Stimulated activated naive CD4-positive, alpha-beta T cell (primary cell): ENCODE data around the gene XIST.
"Not testable (repeated sequence)": the region's sequence is repeated elsewhere in the genome, so short reads cannot be mapped to it uniquely, and the experiment has no call there.

Experiments used
- DNase-seq, 6 experiments: peaks; one replicate each; lab custom pipeline; 2025; lab: John Stamatoyannopoulos, UW

Gene XIST

DNA sequence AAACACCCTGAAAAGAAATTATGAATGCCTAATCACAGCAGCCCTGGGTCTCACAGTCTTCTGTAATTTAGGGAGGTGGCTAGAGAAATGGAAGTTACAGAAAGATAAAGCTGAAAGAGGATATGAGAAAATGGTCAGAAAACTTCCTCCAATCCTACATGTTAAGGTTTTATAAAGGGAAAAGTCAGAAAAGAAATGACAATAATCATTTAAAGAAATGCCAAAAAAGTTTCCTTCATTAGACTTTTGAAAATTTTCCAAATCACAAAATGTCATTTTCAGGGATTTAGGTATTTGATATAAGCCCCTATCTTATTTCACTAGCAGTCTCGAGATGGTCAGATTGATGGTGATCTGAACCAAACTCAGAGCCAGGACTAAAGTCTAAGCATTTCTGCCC is 13.4 kb downstream of the XIST start:
- no peak for DNase-seq

DNA sequence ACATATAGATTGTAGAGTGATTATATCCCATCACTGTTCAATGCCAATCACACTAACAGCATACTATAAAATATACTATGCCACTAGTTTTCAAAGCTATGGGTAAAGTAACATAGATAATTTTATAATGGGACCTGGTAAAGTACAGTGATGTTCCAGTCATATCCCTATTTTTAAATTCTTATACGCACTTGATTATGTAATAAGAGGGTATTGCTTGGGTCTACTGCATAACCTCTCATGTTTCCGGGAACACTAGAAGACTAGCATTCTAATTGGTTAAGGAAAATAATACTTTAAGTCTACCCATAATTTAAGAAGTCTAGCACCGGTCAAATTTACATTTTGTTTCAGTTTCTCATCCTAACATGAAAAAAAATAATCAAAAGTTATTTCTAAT is 14.4 kb downstream of the XIST start:
- DNase-seq = no peak

DNA sequence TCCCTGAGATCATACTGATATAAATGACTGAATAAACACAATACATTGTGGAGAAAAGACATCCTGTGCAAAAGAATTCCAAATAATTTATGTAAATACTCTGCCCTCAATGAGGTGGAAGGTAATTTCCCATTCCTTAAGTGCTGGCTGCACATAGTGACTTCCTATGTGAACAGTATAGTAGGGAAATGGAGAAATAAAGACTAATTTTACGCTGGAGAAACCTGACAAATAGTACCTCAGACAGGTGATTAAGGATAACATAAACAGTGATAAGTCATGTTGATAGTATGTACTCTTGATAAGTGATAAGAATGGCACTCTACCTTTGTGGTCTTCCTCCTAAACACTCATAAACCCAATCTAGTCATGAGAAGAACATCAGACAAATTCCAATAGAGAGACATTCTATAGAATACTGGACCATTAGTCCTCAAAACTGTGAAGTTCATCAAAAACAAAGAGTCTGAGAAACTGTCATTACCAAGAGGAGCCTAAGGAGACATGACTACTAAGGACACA is 15.5 kb downstream of the XIST start:
- no peak for DNase-seq

DNA sequence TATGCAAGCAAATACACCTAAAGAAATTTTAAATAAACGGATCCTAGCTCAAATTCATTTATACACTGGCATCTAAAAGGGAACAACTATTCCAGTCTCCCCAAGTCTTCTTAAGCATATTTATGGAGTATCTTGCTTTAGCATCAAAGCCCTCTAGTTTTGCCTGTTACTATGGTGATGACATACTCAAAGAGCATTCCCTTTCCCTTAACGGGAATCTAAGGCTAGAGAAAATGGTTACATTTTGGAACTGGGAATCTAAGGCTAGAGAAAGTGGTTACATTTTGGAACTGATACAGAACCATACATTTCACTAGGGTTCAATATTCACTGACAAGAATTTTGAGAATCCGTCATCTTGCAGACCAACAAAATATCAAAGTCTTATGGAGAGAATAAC is 18.3 kb downstream of the XIST start:
- DNase-seq = no peak

- no peak for DNase-seq
These were observed 20.2 kb downstream of the XIST start for GRCh38 chrX:73832319-73832718.

DNA sequence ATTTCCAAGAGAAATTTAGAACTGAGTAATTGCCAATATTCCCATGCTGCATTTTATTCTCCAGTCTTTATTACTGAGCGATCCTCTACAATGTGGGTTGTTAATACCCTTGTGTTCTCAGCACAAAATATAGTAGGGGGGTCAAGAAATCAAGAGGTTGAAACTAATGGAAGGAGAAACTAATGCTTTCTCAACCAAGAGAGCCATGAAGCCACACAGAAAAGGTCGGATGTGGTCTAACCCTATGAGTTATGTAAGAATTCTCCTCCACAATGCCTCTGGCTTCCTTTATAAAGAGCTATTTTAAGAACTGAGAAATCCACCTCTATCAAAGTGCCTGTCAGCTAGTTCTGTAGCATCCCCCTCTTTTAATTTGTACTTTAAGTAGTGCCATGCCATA is 21.0 kb downstream of the XIST start:
- DNase-seq = no peak

- DNase-seq = no peak
These were observed 21.8 kb downstream of the XIST start for GRCh38 chrX:73830489-73831414.

GRCh38 chrX:73829890-73830466 is 22.5 kb downstream of the XIST start:
- DNase-seq = no peak

DNA sequence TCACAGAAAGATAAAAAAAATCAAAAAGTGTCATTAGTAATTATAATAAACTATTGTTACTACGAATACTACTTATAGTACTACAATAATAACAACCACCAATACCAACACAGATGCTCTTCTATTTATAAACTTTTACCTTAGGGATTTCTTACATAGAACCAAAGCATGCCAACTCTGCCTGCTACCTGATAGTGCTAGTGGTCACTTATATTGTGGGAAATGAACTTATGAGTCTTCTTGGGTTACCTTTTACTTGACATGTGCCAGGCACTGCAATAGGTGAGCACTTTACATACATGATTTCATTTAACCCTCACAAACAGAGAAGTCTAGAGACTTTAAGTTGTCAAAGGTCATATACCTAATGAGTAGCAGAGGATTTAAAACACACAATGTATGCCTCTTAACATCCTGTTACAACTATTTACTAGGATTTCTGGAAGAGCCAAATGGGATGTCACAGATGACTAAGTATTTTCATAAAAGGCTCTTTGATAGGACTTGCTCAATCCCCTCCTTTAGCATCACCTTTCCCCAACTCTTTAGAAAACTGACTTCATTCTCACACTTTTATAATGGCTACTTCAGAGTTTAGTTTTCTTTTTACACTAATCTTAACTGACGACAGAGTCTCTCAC is 24.3 kb downstream of the XIST start:
- DNase-seq = no peak

- DNase-seq = no peak
These were observed 25.1 kb downstream of the XIST start for GRCh38 chrX:73827406-73827805.

- DNase-seq = no peak
These were observed 25.5 kb downstream of the XIST start for GRCh38 chrX:73826996-73827395.

DNA sequence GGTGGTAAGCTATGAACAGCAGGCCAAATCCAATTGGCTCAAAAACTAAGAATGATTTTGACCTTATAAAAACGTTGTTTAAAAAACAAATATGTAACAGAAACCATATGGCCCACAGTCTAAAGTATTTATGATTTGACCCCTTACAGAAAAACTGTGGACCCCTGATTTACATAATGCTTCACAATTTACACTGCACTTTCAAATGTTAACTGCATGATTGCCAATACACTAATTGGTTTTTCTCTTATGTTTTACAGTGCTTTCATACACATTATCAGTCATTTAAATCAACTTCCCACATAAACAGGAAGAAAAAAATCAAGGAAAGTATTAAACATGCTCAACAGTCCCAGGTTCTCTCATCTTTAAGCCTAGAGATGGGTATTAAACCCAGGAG is 26.9 kb downstream of the XIST start:
- DNase-seq = no peak

- no peak for DNase-seq
These were observed 29.0 kb downstream of the XIST start for GRCh38 chrX:73823473-73824004.

- DNase-seq = no peak
These were observed 29.7 kb downstream of the XIST start for GRCh38 chrX:73822775-73823174.

- DNase-seq = no peak
These were observed 30.5 kb downstream of the XIST start for GRCh38 chrX:73821921-73822559.

DNA sequence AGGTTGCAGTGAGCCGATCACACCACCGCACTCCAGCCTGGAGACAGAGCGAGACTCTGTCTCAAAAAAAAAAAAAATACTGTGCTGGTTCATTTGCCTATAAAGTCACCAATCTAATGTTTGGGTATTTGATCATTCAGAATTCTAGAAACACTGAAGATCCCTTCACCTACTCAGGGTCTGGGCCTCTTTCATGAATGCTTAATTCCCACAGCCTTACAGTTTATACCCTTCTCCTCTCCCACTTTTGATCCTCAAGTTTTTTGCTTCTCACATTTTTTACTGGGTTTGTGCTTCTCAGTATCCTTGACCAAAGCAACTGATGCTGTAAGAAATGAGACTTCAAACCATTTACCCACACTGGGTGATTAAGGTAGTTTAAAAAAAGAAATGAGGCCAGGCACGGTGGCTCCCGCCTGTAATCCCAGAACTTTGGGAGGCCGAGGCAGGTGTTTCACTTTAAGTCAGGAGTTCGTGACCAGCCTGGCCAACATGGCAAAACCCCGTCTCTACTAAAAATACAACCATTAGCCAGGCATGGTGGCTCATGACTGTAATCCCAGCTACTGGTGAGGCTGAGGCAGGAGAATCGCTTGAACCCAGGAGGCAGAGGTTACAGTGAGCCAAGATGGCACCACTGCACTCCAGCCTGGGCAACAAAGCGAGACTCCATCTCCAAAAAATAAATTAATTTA is 32.5 kb downstream of the XIST start:
- DNase-seq = not testable (repeated sequence)

DNA sequence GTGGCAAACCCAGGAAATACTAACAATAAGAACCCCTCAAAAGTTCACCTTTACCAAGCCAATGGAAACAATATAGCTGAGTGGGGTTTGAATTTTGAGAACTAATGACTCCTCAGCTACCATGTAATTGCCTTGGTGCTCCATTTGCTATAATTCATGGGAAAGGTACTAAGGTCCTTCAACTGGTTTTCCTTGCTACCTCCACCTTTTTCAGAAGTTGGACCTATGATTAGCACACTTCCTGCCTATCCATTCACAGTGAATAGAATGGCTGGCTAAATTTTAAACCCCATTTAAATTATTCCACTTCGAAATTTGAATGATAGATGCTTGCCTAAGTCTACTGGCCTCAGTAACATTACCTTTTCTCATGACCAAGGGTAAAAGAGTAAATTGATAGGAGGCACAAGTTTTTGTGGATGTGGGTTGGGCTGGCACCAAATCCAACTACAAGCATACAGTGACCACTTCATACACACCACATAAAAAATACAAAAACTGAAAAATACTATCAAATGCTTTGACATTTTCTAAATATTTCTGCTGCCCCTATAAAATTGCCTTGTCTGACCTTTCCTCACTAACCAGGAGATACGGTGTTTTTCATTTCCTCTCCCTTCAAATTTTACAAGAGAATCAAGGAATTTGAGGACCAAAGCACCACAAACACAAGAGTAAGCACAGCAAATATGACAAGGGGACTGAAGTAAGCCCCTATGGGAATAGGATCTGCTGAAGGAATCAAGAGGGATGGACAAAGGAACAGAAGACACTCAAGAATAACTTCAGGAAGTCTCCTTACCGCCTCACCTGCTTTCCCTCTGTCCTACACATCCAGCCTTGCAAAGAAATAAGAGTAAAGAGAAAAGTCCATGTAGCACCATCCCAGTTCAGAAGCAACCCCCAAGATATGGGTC is 34.1 kb downstream of the XIST start:
- no peak for DNase-seq

DNA sequence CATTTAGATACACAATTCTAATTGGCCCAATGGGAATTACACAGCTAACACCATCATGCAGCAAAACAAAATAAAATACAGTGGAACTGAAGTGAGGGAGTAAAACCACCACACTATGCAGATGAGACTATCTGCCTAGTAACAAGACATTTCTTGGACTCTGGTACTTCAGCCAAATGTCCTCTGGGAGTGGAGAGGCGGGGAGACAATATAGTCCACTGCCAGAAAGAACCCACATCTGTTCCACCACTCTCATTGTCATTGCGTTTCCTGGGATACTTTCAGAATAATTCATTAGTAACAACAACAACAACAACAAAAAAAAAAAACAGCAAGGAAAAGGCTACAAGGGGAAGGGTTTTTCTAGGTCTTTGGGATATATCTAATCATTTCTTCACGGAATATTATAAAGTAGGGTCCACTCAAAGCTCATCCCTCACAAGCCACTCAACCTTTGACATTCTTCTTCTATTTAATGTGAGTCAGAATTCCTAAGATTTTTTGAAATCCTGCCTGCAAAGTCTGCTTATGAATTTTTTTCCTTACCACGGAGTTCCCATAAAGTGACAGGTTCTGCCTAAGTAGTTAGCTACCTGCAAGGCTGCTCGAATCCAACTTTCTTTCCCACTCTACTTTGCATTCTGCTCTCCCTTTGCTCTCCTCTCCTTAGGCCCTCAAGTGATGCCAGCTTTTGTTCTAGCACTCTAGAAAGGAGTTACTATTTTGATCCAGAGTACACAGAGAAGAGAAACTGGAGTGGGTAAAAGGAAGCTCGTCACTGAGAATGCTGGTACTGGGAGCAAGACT is 34.9 kb downstream of the XIST start:
- DNase-seq = no peak

DNA sequence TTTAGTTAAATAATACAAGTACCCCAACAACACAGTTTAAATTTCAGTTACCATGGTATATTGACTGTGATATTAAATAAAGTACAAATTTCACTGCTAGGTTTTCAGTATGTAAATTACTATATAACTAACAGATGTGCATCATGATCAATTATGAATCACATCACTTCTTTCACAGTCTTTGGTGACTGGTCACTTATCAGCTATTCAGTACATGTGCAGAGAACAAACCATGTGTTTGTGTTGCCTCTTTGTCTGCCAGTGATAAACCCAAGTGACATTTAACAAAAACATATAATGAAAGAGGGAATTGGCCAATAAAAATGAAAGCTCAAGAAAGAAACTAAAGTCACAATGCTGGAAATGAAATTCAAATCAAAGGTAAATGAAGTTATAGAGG is 40.3 kb downstream of the XIST start:
- no peak for DNase-seq

GRCh38 chrX:73804109-73804508 is 48.4 kb downstream of the XIST start:
- DNase-seq = not testable (repeated sequence)
